ENCODE results near the gene SMARCD1.

DNA sequence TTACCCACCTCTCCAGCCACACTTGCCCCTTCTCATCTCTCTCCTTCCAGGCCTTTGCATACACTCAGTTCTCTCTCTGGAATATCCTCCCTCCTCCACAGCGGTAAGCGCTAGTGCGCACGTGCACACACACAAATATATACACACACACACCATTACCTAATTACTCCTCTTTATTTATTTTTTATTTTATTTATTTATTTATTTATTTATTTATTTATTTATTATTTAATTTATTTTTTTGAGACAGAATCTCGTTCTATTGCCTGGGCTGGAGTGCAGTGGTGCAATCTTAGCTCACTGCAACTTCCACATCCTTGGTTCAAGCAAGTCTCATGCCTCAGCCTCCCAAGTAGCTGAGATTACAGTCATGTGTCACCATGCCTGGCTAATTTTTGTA is 16.1 kb upstream of the SMARCD1 start:
- TF ChIP-seq, protein P1, sequence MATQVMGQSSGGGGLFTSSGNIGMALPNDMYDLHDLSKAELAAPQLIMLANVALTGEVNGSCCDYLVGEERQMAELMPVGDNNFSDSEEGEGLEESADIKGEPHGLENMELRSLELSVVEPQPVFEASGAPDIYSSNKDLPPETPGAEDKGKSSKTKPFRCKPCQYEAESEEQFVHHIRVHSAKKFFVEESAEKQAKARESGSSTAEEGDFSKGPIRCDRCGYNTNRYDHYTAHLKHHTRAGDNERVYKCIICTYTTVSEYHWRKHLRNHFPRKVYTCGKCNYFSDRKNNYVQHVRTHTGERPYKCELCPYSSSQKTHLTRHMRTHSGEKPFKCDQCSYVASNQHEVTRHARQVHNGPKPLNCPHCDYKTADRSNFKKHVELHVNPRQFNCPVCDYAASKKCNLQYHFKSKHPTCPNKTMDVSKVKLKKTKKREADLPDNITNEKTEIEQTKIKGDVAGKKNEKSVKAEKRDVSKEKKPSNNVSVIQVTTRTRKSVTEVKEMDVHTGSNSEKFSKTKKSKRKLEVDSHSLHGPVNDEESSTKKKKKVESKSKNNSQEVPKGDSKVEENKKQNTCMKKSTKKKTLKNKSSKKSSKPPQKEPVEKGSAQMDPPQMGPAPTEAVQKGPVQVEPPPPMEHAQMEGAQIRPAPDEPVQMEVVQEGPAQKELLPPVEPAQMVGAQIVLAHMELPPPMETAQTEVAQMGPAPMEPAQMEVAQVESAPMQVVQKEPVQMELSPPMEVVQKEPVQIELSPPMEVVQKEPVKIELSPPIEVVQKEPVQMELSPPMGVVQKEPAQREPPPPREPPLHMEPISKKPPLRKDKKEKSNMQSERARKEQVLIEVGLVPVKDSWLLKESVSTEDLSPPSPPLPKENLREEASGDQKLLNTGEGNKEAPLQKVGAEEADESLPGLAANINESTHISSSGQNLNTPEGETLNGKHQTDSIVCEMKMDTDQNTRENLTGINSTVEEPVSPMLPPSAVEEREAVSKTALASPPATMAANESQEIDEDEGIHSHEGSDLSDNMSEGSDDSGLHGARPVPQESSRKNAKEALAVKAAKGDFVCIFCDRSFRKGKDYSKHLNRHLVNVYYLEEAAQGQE (IDR thresholded peaks at IDR 0.05; ENCODE audit: insufficient read depth in 1 of 2, low read depth in 2 of 2, low read length in 2 of 2): no peak
- no peak for TF ChIP-seq TAF1 (IDR thresholded peaks at IDR 0.05; ENCODE audit: borderline replicate concordance, insufficient read depth, low read length)

Measured in PFSK-1 (cell line).